Activated naive CD4-positive, alpha-beta T cell treated with anti-CD3 and anti-CD28 coated beads for 36 hours (primary cell): ENCODE data around the gene NCBP3. TPM values are rescaled to one million over a fixed set of nuclear protein-coding genes. Genes with fewer than 3 reads are reported as not detected.

Experiments used
- CTCF ChIA-PET: fragments of 350-600 bp; sonication (Branson Sonifier 250); formaldehyde crosslinking; loops from one replicate; lab custom pipeline; 2021; ENCODE audit warnings: antibody characterized with exemption; lab: Charles Lee
- DNase-seq: peaks from one replicate; pipeline ENCODE4 v3.0.0-alpha.2; 2020
- H3K27ac Mint-ChIP-seq: one replicate; pipeline ENCODE4 v1.8.0; 2021; ENCODE audit warnings: mild to moderate bottlenecking, mixed read lengths
- H3K27me3 Mint-ChIP-seq: one replicate; pipeline ENCODE4 v1.8.0; 2021; ENCODE audit warnings: low read depth, mixed read lengths
- H3K36me3 Mint-ChIP-seq: one replicate; pipeline ENCODE4 v1.8.0; 2021; ENCODE audit warnings: low read depth, mixed read lengths
- H3K4me1 Mint-ChIP-seq: one replicate; pipeline ENCODE4 v1.8.0; 2021; ENCODE audit warnings: low read depth, mixed read lengths
- H3K4me3 Mint-ChIP-seq: one replicate; pipeline ENCODE4 v1.8.0; 2021; ENCODE audit warnings: mild to moderate bottlenecking, moderate library complexity, mixed read lengths
- H3K9me3 Mint-ChIP-seq: one replicate; pipeline ENCODE4 v1.8.0; 2021; ENCODE audit warnings: mixed read lengths
- intact Hi-C: fragments of 100-400 bp; cut with micrococcal nuclease; formaldehyde crosslinking; loops from one replicate; pipeline ENCODE4 v1.15.1; 2023
- total RNA-seq, 2 experiments: library from RNA; stranded (reverse); gene quantifications; one replicate each; pipeline ENCODE4 v1.2.3, GENCODE V29; 2021

Gene NCBP3
- total RNA-seq, 2 experiments from 2014 or later, result 33.9 to 40.4 TPM

- intact Hi-C loops, result no loop called here
- Mint-ChIP-seq H3K27me3 (no peaks in the 10 kb centered on the region), H3K4me3 (no peak overlapping the region), H3K36me3 (peaks cover 25% of the 10 kb centered on the region), H3K27ac (no peak overlapping the region), H3K9me3 (no peaks in the 10 kb centered on the region), H3K4me1 (no peaks in the 10 kb centered on the region)
- CTCF ChIA-PET, result interaction anchor here (0.6 to 2.6 kb wide), 3 partner anchors 11 to 78 kb away, joined by 3 to 26 read pairs (median 3); no protein-coding TSS in a partner anchor
- DNase-seq, result no peak
Measured at GRCh38 chr17:3815925-3816324, 30.1 kb downstream of the NCBP3 start.

GRCh38 chr17:3815122-3815521 lies 30.9 kb downstream of the NCBP3 start:
- no peaks in the 10 kb centered on the region for H3K27me3 Mint-ChIP-seq
- peaks cover 24% of the 10 kb centered on the region for H3K36me3 Mint-ChIP-seq
- intact Hi-C loops, result no loop called here
- H3K4me3 Mint-ChIP-seq, result no peak overlapping the region
- no peak for DNase-seq
- CTCF ChIA-PET, result interaction anchor here (1.0 to 1.7 kb wide), 2 partner anchors 12 to 28 kb away, joined by 3 to 5 read pairs; no protein-coding TSS in a partner anchor
- no peaks in the 10 kb centered on the region for H3K9me3 Mint-ChIP-seq
- no peak overlapping the region for H3K27ac Mint-ChIP-seq
- H3K4me1 Mint-ChIP-seq, result no peaks in the 10 kb centered on the region

DNA sequence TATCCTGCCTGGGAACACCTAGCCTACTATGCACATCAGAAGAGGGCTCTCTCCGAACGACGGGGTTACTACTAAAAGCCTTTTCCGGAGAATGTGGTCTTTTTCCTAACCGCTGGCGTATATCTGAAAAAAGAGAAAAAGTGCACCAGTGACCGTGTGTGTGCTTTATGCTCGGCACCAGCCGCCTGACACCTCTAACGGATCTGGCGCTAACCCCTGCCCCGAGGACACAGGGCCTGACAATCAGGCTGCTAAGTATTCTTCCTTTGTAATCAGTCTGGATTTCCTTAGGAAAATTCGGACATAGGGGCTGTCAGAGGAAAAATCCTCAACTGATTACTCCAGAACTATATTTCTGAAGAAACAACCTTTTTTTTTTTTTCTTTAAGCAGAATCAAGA lies 31.7 kb downstream of the NCBP3 start:
- Mint-ChIP-seq H3K4me1 (peaks cover 4% of the 10 kb centered on the region), H3K9me3 (no peaks in the 10 kb centered on the region), H3K27ac (no peak overlapping the region), H3K36me3 (peaks cover 24% of the 10 kb centered on the region), H3K27me3 (no peaks in the 10 kb centered on the region), H3K4me3 (no peak overlapping the region)
- CTCF ChIA-PET, result interaction anchor here (1.7 kb wide), 1 partner anchor 29 kb away, joined by 5 read pairs; no protein-coding TSS in a partner anchor
- no peak for DNase-seq
- intact Hi-C loops, result no loop called here

DNA sequence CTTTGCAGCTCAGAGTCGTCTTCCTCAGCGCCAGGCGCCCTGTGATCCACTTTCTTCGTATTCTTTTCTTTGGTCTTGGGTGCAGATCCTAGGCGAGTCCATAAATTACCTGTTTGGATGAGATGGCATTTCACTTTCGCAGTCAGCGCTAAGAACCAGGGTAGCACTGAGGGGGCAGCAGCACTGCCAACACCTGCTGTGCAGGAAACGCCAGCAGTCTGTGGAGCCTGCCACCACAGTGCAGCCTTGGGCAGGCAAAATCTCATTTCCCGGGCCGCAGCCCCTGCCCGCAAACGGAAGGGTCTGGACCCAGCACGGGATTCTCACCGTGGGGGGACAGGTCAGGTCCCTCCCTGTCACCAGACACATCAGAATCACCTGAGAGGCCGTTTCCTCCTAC lies 32.9 kb downstream of the NCBP3 start:
- Mint-ChIP-seq H3K4me3 (no peak overlapping the region), H3K36me3 (peaks cover 17% of the 10 kb centered on the region), H3K9me3 (no peaks in the 10 kb centered on the region), H3K27ac (no peak overlapping the region), H3K27me3 (no peaks in the 10 kb centered on the region), H3K4me1 (peaks cover 13% of the 10 kb centered on the region)
- CTCF ChIA-PET, result interaction anchor here (1.1 to 1.3 kb wide), 2 partner anchors 14 to 75 kb away, joined by 3 to 4 read pairs; no protein-coding TSS in a partner anchor
- DNase-seq, result no peak
- intact Hi-C loops, result no loop called here

- Mint-ChIP-seq H3K27me3 (no peaks in the 10 kb centered on the region), H3K4me3 (no peak overlapping the region), H3K27ac (no peak overlapping the region), H3K36me3 (peaks cover 16% of the 10 kb centered on the region), H3K4me1 (peaks cover 13% of the 10 kb centered on the region), H3K9me3 (no peaks in the 10 kb centered on the region)
- intact Hi-C loops, result no loop called here
- CTCF ChIA-PET, result interaction anchor here (1.1 to 1.8 kb wide), 3 partner anchors 15 to 75 kb away, joined by 3 to 4 read pairs (median 4); partner anchors contain the start of gene NCBP3
- no peak for DNase-seq
Measured at GRCh38 chr17:3812771-3813170, 33.3 kb downstream of the NCBP3 start.

GRCh38 chr17:3812284-3812683 lies 33.8 kb downstream of the NCBP3 start:
- CTCF ChIA-PET, result interaction anchor here (1.1 to 1.8 kb wide), 3 partner anchors 15 to 74 kb away, joined by 3 to 4 read pairs (median 4); partner anchors contain the start of gene NCBP3
- H3K27ac Mint-ChIP-seq, result no peak overlapping the region

GRCh38 chr17:3810019-3810418 lies 36.0 kb downstream of the NCBP3 start:
- Mint-ChIP-seq H3K4me1 (peaks cover 13% of the 10 kb centered on the region), H3K27me3 (no peaks in the 10 kb centered on the region), H3K36me3 (peaks cover 17% of the 10 kb centered on the region), H3K9me3 (no peaks in the 10 kb centered on the region), H3K4me3 (no peak overlapping the region), H3K27ac (no peak overlapping the region)
- DNase-seq, result no peak
- CTCF ChIA-PET, result interaction anchor here (1.5 to 2.2 kb wide), 2 partner anchors 18 to 72 kb away, joined by 6 to 7 read pairs; no protein-coding TSS in a partner anchor
- intact Hi-C loops, result no loop called here

More at GRCh38 chr17:3812284-3812683, 33.8 kb downstream of the NCBP3 start:
- H3K27me3 Mint-ChIP-seq, result no peaks in the 10 kb centered on the region
- H3K4me1 Mint-ChIP-seq, result peaks cover 13% of the 10 kb centered on the region
- no peak overlapping the region for H3K4me3 Mint-ChIP-seq
- no peak for DNase-seq
- intact Hi-C loops, result no loop called here
- peaks cover 20% of the 10 kb centered on the region for H3K36me3 Mint-ChIP-seq
- H3K9me3 Mint-ChIP-seq, result no peaks in the 10 kb centered on the region

- no peak for DNase-seq
- H3K4me3 Mint-ChIP-seq, result no peak overlapping the region
- no peaks in the 10 kb centered on the region for H3K27me3 Mint-ChIP-seq
- peak overlapping the region; percentile 1 for H3K27ac Mint-ChIP-seq
- peaks cover 16% of the 10 kb centered on the region for H3K4me1 Mint-ChIP-seq
- intact Hi-C loops, result loop anchor here (5.0 kb wide), 1 partner anchor 72 kb away; no protein-coding TSS in a partner anchor
- CTCF ChIA-PET, result interaction anchor here (2.2 kb wide), 1 partner anchor 18 kb away, joined by 6 read pairs; no protein-coding TSS in a partner anchor
- no peaks in the 10 kb centered on the region for H3K9me3 Mint-ChIP-seq
- H3K36me3 Mint-ChIP-seq, result peaks cover 13% of the 10 kb centered on the region
Measured at GRCh38 chr17:3809135-3809534, 36.9 kb downstream of the NCBP3 start.

- Mint-ChIP-seq H3K9me3 (no peaks in the 10 kb centered on the region), H3K36me3 (peaks cover 12% of the 10 kb centered on the region), H3K27ac (peak overlapping the region; percentile 1), H3K4me3 (no peak overlapping the region), H3K4me1 (peaks cover 18% of the 10 kb centered on the region), H3K27me3 (no peaks in the 10 kb centered on the region)
- CTCF ChIA-PET, result interaction anchor here (1.5 to 2.2 kb wide), 2 partner anchors 19 to 71 kb away, joined by 6 read pairs; no protein-coding TSS in a partner anchor
- intact Hi-C loops, result loop anchor here (5.0 kb wide), 1 partner anchor 71 kb away; no protein-coding TSS in a partner anchor
- DNase-seq, result no peak
Measured at GRCh38 chr17:3808701-3809100, 37.3 kb downstream of the NCBP3 start.

GRCh38 chr17:3805581-3805980 lies 40.5 kb downstream of the NCBP3 start:
- Mint-ChIP-seq H3K36me3 (peaks cover 8% of the 10 kb centered on the region), H3K27me3 (no peaks in the 10 kb centered on the region), H3K4me3 (no peak overlapping the region), H3K27ac (no peak overlapping the region), H3K9me3 (no peaks in the 10 kb centered on the region), H3K4me1 (peaks cover 18% of the 10 kb centered on the region)
- intact Hi-C loops, result loop anchor here (5.0 kb wide), 1 partner anchor 68 kb away; no protein-coding TSS in a partner anchor
- CTCF ChIA-PET, result interaction anchor here (1.0 to 1.4 kb wide), 2 partner anchors 33 to 41 kb away, joined by 3 read pairs; no protein-coding TSS in a partner anchor
- no peak for DNase-seq

GRCh38 chr17:3804503-3804931 lies 41.5 kb downstream of the NCBP3 start:
- peaks cover 8% of the 10 kb centered on the region for H3K36me3 Mint-ChIP-seq
- H3K27ac Mint-ChIP-seq, result no peak overlapping the region
- DNase-seq, result peak; percentile 35
- CTCF ChIA-PET, result interaction anchor here (1.8 kb wide), 1 partner anchor 67 kb away, joined by 16 read pairs; no protein-coding TSS in a partner anchor
- H3K9me3 Mint-ChIP-seq, result no peaks in the 10 kb centered on the region
- intact Hi-C loops, result no loop called here
- no peaks in the 10 kb centered on the region for H3K27me3 Mint-ChIP-seq
- no peak overlapping the region for H3K4me3 Mint-ChIP-seq
- peaks cover 14% of the 10 kb centered on the region for H3K4me1 Mint-ChIP-seq

GRCh38 chr17:3803308-3803640 lies 42.8 kb downstream of the NCBP3 start:
- Mint-ChIP-seq H3K36me3 (peaks cover 6% of the 10 kb centered on the region), H3K27ac (no peak overlapping the region), H3K9me3 (no peaks in the 10 kb centered on the region), H3K27me3 (no peaks in the 10 kb centered on the region), H3K4me1 (peaks cover 5% of the 10 kb centered on the region), H3K4me3 (no peak overlapping the region)
- intact Hi-C loops, result no loop called here
- CTCF ChIA-PET, result interaction anchor here (1.8 kb wide), 1 partner anchor 65 kb away, joined by 16 read pairs; no protein-coding TSS in a partner anchor
- DNase-seq, result no peak
